Activated CD4-positive, alpha-beta T cell treated with anti-CD3 and anti-CD28 coated beads, Interleukin-2, amount 50 U/mL, for 16 hours (primary cell): ENCODE data around the gene PPM1G.
"Not testable (repeated sequence)": the region's sequence is repeated elsewhere in the genome, so short reads cannot be mapped to it uniquely, and the experiment has no call there.

Source experiments
- DNase-seq: peaks from one replicate; pipeline ENCODE4 v3.0.0-alpha.2; 2020

Gene PPM1G

GRCh38 chr2:27409321-27410073 is at the start of gene PPM1G:
PPM1G (minus strand) TSS chr2:27409591; CDS start chr2:27409422, 169 bp downstream.
- DNase-seq: peak; percentile 97

- DNase-seq: no peak
These were observed 44.6 kb upstream of the PPM1G start for GRCh38 chr2:27453968-27454367.

GRCh38 chr2:27451095-27451494 is 41.7 kb upstream of the PPM1G start:
- peak; percentile 30 for DNase-seq

- no peak for DNase-seq
These were observed 39.0 kb upstream of the PPM1G start for GRCh38 chr2:27448381-27448780.

- no peak for DNase-seq
These were observed 36.7 kb upstream of the PPM1G start for GRCh38 chr2:27446057-27446456.

- DNase-seq: no peak
These were observed 36.2 kb upstream of the PPM1G start for GRCh38 chr2:27445615-27446014.

GRCh38 chr2:27445155-27445554 is 35.8 kb upstream of the PPM1G start:
- DNase-seq: no peak

GRCh38 chr2:27442920-27443282 is 33.5 kb upstream of the PPM1G start:
- no peak for DNase-seq

- DNase-seq: peak; percentile 10
These were observed 32.8 kb upstream of the PPM1G start, which contains the start of gene KRTCAP3 for GRCh38 chr2:27441958-27442919. KRTCAP3 (plus strand) TSS chr2:27442381; CDS start chr2:27442413, 32 bp downstream.

GRCh38 chr2:27441226-27441926 is 32.0 kb upstream of the PPM1G start:
- no peak for DNase-seq

GRCh38 chr2:27435628-27436027 is 26.2 kb upstream of the PPM1G start:
- DNase-seq: no peak

- DNase-seq: peak; percentile 62
These were observed 22.0 kb upstream of the PPM1G start for GRCh38 chr2:27431395-27431794.

GRCh38 chr2:27428978-27429541 is 19.7 kb upstream of the PPM1G start:
- peak; percentile 85 for DNase-seq

- DNase-seq: peak; percentile 93
These were observed 19.0 kb upstream of the PPM1G start, which contains the start of gene NRBP1 for GRCh38 chr2:27428213-27428977. NRBP1 (plus strand) TSS chr2:27428631; CDS start chr2:27433274, 4,643 bp downstream.

GRCh38 chr2:27427863-27428212 is 18.4 kb upstream of the PPM1G start:
- DNase-seq: no peak

GRCh38 chr2:27425039-27425438 is 15.6 kb upstream of the PPM1G start:
- DNase-seq: not testable (repeated sequence)

- DNase-seq: no peak
These were observed 13.6 kb upstream of the PPM1G start for GRCh38 chr2:27422958-27423357.

- no peak for DNase-seq
These were observed 12.4 kb upstream of the PPM1G start for GRCh38 chr2:27421660-27422250.

GRCh38 chr2:27420996-27421395 is 11.6 kb upstream of the PPM1G start:
- DNase-seq: no peak

GRCh38 chr2:27416151-27416550 is 6.8 kb upstream of the PPM1G start:
- DNase-seq: no peak

- DNase-seq: no peak
These were observed 3.2 kb upstream of the PPM1G start for GRCh38 chr2:27412419-27413152.
